Spleen (tissue), 7 donors: ENCODE measurements around the gene MPST.

ENCODE experiments used
- POLR2A ChIP-seq, 3 donors: fragments of 450-650 bp; IDR thresholded peaks; one replicate each; pipeline ENCODE4 v1.5.1; 2017; ENCODE audit warnings: antibody characterized with exemption in 3 of 3, mild to moderate bottlenecking in 1 of 3
- POLR2AphosphoS5 ChIP-seq, 3 donors: sonication (generic); formaldehyde crosslinking; IDR thresholded peaks; one replicate each; pipeline ENCODE4 v1.5.1; 2017; ENCODE audit warnings: antibody characterized with exemption in 3 of 3
- TF ChIP-seq, protein P1 (sequence below), 11 experiments: fragments of 200-600 bp in 7 of 11; fragments of 450-650 bp in 4 of 11; sonication (generic) in 4 of 11; IDR thresholded peaks in 8 of 11; conservative IDR thresholded peaks in 3 of 11; 1 replicate in 7 of 11; 2 replicates in 4 of 11; pipeline versions ENCODE4 v1.4.0 to v1.8.0; 2016 to 2021; ENCODE audit warnings: antibody characterized with exemption in 11 of 11, inconsistent platforms in 4 of 11, mild to moderate bottlenecking in 1 of 11
- donor health status: DM: no; HTN: no; CAD: no; lungs with moderate emphysema.
- donor health status: DM: no; HTN: no; CAD: no.
- donor health status: DM: no; HTN: no; CAD: no.

DNA sequence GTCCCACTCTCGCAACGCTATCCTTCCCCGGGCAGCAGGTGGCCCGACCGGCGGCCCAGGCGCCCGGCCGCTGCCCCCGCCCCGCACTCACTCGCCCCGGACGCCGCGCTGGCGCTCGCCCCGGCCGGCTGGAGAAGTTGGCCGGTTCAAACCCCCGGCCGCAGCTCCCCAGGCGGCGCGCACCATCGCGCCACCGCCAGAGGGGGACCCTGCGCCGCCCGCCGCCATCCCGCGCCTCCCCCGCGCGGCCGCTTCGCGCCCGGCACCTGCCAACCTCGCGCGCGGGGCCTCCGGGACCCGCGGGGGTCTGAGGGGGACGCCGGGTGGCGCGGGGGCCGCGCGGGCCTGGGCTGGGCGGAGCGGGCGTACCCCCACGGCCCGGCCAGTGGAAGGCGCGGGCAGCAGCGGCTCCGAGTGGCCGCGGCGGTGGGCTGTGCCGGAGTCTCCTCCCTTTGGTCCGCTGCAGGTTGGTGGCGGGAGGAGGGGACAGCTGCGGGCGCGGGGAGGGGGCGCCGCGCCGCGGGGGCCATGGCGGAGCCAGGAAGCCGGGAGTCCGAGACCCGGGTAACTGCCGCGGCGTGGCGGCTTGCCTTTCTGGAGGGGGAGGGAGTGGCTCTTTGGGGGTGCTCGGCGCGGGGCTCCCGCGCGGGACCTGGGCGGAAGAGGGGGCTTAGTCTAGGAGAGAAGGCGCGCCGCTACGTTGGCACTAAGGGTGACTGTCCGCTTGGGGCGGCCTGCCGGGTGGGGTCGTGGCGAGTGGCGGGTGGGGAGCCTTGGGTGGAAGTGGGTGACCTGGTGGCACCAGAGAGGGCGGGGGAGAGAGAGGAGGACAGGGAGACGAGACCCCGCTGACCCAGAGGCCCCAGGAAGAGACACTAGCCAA is at the start of gene MPST, which contains the start of gene TST:
- TF ChIP-seq, protein P1, sequence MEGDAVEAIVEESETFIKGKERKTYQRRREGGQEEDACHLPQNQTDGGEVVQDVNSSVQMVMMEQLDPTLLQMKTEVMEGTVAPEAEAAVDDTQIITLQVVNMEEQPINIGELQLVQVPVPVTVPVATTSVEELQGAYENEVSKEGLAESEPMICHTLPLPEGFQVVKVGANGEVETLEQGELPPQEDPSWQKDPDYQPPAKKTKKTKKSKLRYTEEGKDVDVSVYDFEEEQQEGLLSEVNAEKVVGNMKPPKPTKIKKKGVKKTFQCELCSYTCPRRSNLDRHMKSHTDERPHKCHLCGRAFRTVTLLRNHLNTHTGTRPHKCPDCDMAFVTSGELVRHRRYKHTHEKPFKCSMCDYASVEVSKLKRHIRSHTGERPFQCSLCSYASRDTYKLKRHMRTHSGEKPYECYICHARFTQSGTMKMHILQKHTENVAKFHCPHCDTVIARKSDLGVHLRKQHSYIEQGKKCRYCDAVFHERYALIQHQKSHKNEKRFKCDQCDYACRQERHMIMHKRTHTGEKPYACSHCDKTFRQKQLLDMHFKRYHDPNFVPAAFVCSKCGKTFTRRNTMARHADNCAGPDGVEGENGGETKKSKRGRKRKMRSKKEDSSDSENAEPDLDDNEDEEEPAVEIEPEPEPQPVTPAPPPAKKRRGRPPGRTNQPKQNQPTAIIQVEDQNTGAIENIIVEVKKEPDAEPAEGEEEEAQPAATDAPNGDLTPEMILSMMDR (IDR thresholded peaks at IDR 0.05 in 8 of 11, conservative IDR thresholded peaks at IDR 0.05 in 3 of 11), result peak in 2 of 11 experiments; percentile 29
- peak; percentile 21 to 68 (median 66) for TF ChIP-seq POLR2AphosphoS5 (IDR thresholded peaks at IDR 0.05)
- TF ChIP-seq POLR2A (IDR thresholded peaks at IDR 0.05), result peak in 1 of 3 donors; percentile 62
